ENCODE measurements around the gene SRD5A2. TPM values are rescaled to one million over a fixed set of nuclear protein-coding genes. Genes with fewer than 3 reads are reported as not detected.

Gene SRD5A2
- total RNA-seq, 1 experiment from 2014 or later: not detected

Other genes starting within 250 kb of the SRD5A2 start
- 0.33 and 1.2 TPM in 2 replicates for gene XDH, start 166.2 kb downstream of the SRD5A2 start, total RNA-seq (2014; rRNA removed; shearing (Covaris generic))

Measured in H4 (cell line).